Measurements from ENCODE around the gene RPS6KA4.

The RPS6KA4 gene

GRCh38 chr11:64344787-64345186 lies 14.2 kb upstream of the RPS6KA4 start:
- no peak for DNase-seq
- Histone ChIP-seq H3K4me3 (ENCODE audit: low read depth, low read length) (no peak overlapping the region), H3K27me3 (replicated peaks) (no peaks in the 10 kb centered on the region), H3K36me3 (replicated peaks) (no peaks in the 10 kb centered on the region), H3K27ac (no peak overlapping the region)
- no peak for TF ChIP-seq CTCF (IDR thresholded peaks at IDR 0.05; ENCODE audit: low read depth, low read length, missing control alignments)
- in situ Hi-C loops (cut with HindIII; ENCODE audit: low pct_ligation_motif_present, low sequenced_read_pairs): no loop called here

GRCh38 chr11:64347193-64347867 lies 11.6 kb upstream of the RPS6KA4 start:
- Histone ChIP-seq H3K27ac (no peak overlapping the region), H3K4me3 (ENCODE audit: low read depth, low read length) (no peak overlapping the region), H3K27me3 (replicated peaks) (no peaks in the 10 kb centered on the region), H3K36me3 (replicated peaks) (no peaks in the 10 kb centered on the region)
- no peak for TF ChIP-seq CTCF (IDR thresholded peaks at IDR 0.05; ENCODE audit: low read depth, low read length, missing control alignments)
- no peak for DNase-seq
- in situ Hi-C loops (cut with HindIII; ENCODE audit: low pct_ligation_motif_present, low sequenced_read_pairs): no loop called here

- H3K4me3 ChIP-seq (ENCODE audit: low read depth, low read length): no peak overlapping the region
- no peak overlapping the region for H3K27ac ChIP-seq
- no peak for DNase-seq
- H3K36me3 ChIP-seq (replicated peaks): no peaks in the 10 kb centered on the region
- in situ Hi-C loops (cut with HindIII; ENCODE audit: low pct_ligation_motif_present, low sequenced_read_pairs): no loop called here
- H3K27me3 ChIP-seq (replicated peaks): no peaks in the 10 kb centered on the region
- no peak for TF ChIP-seq CTCF (IDR thresholded peaks at IDR 0.05; ENCODE audit: low read depth, low read length, missing control alignments)
Observed at GRCh38 chr11:64348383-64349024, 10.5 kb upstream of the RPS6KA4 start.

- Histone ChIP-seq H3K4me3 (ENCODE audit: low read depth, low read length) (no peak overlapping the region), H3K27ac (no peak overlapping the region), H3K36me3 (replicated peaks) (no peaks in the 10 kb centered on the region), H3K27me3 (replicated peaks) (no peaks in the 10 kb centered on the region)
- DNase-seq: no peak
- in situ Hi-C loops (cut with HindIII; ENCODE audit: low pct_ligation_motif_present, low sequenced_read_pairs): no loop called here
- TF ChIP-seq CTCF (IDR thresholded peaks at IDR 0.05; ENCODE audit: low read depth, low read length, missing control alignments): no peak
Observed at GRCh38 chr11:64349025-64349387, 10.0 kb upstream of the RPS6KA4 start.

- Histone ChIP-seq H3K27ac (no peak overlapping the region), H3K36me3 (replicated peaks) (no peaks in the 10 kb centered on the region), H3K4me3 (ENCODE audit: low read depth, low read length) (no peak overlapping the region), H3K27me3 (replicated peaks) (no peaks in the 10 kb centered on the region)
- no peak for DNase-seq
- TF ChIP-seq CTCF (IDR thresholded peaks at IDR 0.05; ENCODE audit: low read depth, low read length, missing control alignments): no peak
- in situ Hi-C loops (cut with HindIII; ENCODE audit: low pct_ligation_motif_present, low sequenced_read_pairs): no loop called here
Observed at GRCh38 chr11:64349404-64349803, 9.6 kb upstream of the RPS6KA4 start.
